HG03439 (cell line): Measurements from ENCODE around the gene ZDHHC13.

ENCODE experiments used
- ATAC-seq: cut with Tn5 transposase; IDR thresholded peaks from one replicate; pipeline ENCODE4 v1.9.1; 2021; ENCODE audit warnings: mild to moderate bottlenecking, moderate library complexity; ENCODE audit not compliant: unreplicated experiment

ZDHHC13 gene

GRCh38 chr11:19200410-19201201 lies 83.6 kb downstream of the ZDHHC13 start:
- ATAC-seq: no peak

- ATAC-seq: no peak
Measured at GRCh38 chr11:19201737-19202605, 85.0 kb downstream of the ZDHHC13 start, which contains the start of gene CSRP3. TSS of gene CSRP3 (minus strand) at chr11:19201983. CDS start at chr11:19192448, 9,535 bp downstream.

DNA sequence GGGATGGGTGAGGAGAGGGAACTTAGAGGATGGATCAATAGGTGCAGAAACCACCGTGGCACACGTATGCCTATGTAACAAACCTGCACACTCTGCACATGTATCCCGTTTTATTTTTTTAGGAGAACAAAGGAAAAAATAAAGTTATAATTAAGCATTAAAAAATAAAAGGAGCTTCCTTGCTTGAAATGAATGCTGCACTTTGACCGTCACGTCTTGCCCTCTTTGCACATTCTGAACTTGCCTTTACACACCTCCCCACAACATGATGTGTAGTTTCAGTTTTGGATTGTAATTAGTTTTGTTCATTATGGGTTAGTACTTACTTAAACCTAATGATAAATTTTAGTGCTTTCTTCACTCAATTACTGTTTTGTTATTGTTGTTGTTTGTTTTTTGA lies 87.9 kb downstream of the ZDHHC13 start:
- ATAC-seq: no peak

DNA sequence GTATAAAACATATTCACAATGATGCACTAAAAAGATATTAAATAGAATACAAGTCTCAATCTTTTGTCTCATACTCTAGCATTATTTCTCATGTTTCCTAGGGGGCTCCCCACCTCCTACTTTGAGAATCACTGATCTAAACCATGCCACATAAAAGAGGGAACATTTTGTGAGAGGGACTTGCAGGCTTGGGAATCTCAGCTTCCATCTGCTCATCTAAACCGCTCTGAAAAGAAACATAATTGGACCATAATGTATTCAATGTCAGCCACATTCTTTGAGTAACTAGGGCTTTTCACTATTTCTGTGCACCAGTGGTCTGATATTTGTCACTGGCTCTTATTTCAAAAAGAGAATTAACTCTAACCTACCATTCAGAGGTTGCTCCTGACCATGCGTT lies 91.2 kb downstream of the ZDHHC13 start:
- no peak for ATAC-seq

- no peak for ATAC-seq
Measured at GRCh38 chr11:19208959-19209546, 92.1 kb downstream of the ZDHHC13 start.

DNA sequence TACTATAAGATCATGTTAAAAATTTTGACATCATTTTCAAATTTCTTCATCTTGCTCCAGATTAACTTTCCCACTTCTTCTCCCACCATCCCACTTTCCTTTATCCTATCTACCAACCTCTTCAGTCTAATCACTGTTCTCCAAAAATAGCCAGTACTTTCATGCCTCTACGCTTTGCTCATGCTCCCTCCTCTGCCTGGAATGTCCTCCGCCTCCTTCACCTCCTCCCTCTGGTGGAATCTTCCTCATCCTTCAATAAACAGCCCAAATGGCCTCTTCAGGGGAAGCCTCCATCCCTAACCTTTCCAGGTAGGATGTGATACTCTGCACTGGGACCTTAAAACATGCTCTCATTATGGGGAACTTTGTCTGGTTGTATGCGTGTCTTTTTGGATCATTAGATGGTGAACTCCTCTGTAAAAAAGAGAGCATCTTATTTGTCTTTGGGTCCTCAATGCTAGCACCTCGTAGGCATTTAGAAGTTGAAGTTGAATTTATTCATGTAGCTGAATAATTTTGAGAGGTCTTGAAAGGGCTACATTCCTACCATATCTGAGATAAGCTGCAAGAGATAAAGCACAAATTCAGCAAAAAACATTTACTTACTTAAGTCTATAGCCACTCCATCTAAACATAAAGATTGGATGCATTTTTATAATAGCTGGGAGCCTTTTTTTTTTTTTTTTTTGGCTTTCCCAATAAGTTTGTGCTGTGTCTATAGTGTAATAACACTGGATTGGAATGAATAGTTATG lies 92.8 kb downstream of the ZDHHC13 start:
- ATAC-seq: no peak

DNA sequence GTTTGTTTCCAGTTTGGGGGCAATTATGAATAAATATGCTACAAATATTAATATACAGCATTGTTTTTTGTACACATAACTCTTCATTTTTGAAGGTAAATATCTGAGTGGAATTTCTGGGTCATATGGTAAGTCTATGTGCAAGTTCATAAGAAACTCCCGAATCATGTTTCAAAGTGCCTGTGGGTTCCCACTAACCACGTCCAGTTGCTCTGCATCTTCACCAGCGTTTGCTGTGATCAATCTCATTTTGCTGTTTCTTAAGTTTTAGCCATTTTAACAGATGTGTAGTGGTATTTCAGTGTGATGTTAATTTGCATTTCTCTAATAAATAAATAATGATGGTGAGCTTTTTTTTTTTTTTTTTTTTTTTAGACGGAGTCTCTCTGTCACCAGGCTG lies 99.1 kb downstream of the ZDHHC13 start:
- no peak for ATAC-seq

- ATAC-seq: no peak
Measured at GRCh38 chr11:19216709-19217374, 99.9 kb downstream of the ZDHHC13 start.

DNA sequence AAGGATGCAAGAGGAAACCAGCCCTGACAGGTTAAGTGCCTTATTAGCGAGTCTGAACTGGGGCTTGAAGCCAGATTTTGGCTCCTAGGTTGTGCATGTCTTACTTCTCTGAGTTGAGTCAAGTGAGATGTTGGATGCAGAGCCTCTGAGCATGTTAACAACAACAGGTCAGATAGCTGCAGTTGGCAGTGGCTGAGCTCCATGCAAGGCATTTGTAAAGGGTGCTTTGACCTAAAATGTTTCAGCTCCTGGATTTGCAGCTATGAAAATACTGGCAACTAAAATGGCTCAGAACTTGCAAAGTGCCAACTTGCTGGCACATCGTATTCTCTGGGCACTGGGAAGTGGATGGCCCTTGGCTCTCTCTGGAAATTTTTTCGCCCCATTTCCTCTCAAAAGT lies 101.2 kb downstream of the ZDHHC13 start:
- no peak for ATAC-seq

DNA sequence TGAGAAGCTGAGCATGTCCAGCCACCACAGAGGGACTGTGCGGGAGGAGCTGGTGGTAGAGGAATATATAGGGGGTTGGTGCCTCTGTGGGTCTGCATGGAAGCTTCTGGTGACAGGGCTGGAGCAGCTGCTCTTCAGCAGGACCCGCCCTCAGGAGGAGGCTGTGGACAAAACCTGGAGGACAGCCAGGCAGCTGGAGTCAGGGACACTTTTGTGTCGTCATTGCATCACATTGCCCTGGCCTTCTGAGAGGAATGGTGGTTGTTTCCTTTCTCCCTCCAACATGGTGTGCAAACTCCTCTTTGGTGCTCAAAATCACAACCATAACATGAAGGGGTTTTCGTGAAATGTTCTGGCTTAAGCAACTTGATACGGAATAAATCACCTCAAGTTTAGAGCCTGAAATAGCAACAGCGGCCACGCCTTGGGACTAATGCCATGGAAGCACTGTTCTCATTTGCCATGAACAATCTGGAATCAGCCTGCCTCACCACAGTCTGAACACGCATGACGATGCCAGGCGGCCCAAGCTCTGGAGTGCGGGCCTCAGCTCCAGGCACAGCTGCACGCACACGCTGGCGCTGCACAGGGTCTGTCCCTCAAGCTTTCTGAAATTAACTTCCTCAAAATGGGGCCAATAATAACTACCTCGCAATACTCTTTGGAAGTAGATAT lies 102.0 kb downstream of the ZDHHC13 start:
- no peak for ATAC-seq

GRCh38 chr11:19220903-19221724 lies 104.1 kb downstream of the ZDHHC13 start:
- no peak for ATAC-seq

DNA sequence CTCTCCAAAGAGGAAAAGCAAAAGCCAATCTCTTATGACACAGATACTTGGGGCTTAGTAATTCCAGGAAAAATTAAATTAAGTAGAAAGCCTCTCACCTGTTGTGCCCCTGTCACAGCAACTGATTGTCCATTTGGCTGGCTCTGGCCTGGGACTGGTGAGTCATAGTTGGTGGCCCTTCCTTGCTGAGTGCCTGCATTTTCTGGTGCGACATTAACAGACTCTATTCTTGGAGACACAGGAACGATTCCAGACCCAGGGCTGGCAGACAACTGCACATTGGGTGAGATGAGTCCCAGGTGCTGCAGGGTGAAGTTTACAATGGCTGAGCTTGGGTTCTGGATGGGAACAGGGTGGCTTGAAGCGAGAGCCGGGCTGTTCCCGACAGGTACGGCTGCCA lies 108.2 kb downstream of the ZDHHC13 start:
- ATAC-seq: no peak

DNA sequence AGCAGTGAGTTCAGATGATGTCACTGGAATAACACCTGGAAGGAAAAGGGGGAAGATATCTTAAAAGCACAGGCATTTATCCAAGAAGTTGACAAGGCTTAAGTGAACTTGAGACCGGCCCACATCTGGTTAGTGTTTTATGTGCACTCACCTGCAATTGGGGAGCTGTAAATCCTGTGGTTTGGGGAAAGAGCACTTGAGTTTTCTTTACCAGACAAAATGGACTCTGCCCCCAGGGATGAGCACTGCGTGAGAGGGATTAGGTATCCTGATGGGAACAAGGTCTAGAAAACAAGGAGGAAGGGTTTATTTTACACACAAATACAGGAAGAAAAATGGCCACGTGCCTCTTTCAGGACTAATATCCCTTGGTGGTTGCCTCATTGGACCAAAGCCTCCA lies 108.6 kb downstream of the ZDHHC13 start:
- no peak for ATAC-seq
